Activated naive CD4-positive, alpha-beta T cell treated with anti-CD3 and anti-CD28 coated beads, Interleukin-2, amount 50 U/mL, for 16 hours (primary cell): ENCODE data around the gene MKNK1.
A peak's percentile ranks its signal among the peaks of the same experiment; 100 is the strongest.

ENCODE experiments used
- DNase-seq: peaks from one replicate; pipeline ENCODE4 v3.0.0-alpha.2; 2020

Gene MKNK1

GRCh38 chr1:46536527-46536926 is 67.5 kb downstream of the MKNK1 start:
- DNase-seq, result no peak

- no peak for DNase-seq
Measured at GRCh38 chr1:46535063-46535462, 69.0 kb downstream of the MKNK1 start.

GRCh38 chr1:46533179-46533864 is 70.7 kb downstream of the MKNK1 start:
- peak; percentile 60 for DNase-seq

GRCh38 chr1:46532498-46533178 is 71.4 kb downstream of the MKNK1 start:
- DNase-seq, result peak; percentile 74

GRCh38 chr1:46532095-46532494 is 72.0 kb downstream of the MKNK1 start:
- no peak for DNase-seq

- DNase-seq, result no peak
Measured at GRCh38 chr1:46530791-46531409, 73.2 kb downstream of the MKNK1 start.

- no peak for DNase-seq
Measured at GRCh38 chr1:46530311-46530710, 73.8 kb downstream of the MKNK1 start.

- no peak for DNase-seq
Measured at GRCh38 chr1:46529031-46529630, 74.9 kb downstream of the MKNK1 start.

- no peak for DNase-seq
Measured at GRCh38 chr1:46528297-46528955, 75.6 kb downstream of the MKNK1 start.

- peak; percentile 73 for DNase-seq
Measured at GRCh38 chr1:46527474-46528296, 76.4 kb downstream of the MKNK1 start.

GRCh38 chr1:46526691-46527291 is 77.3 kb downstream of the MKNK1 start:
- DNase-seq, result no peak

GRCh38 chr1:46526013-46526690 is 77.9 kb downstream of the MKNK1 start:
- DNase-seq, result no peak

- DNase-seq, result no peak
Measured at GRCh38 chr1:46525253-46525983, 78.7 kb downstream of the MKNK1 start.

- no peak for DNase-seq
Measured at GRCh38 chr1:46524843-46525242, 79.2 kb downstream of the MKNK1 start.

- no peak for DNase-seq
Measured at GRCh38 chr1:46523496-46524353, 80.3 kb downstream of the MKNK1 start.

- DNase-seq, result no peak
Measured at GRCh38 chr1:46522969-46523320, 81.1 kb downstream of the MKNK1 start.

- no peak for DNase-seq
Measured at GRCh38 chr1:46522184-46522968, 81.7 kb downstream of the MKNK1 start.

- no peak for DNase-seq
Measured at GRCh38 chr1:46521414-46521813, 82.7 kb downstream of the MKNK1 start.
